NCI-H82 treated with DMSO at 0.1 percent for 48 hours (cell line): ENCODE measurements around the gene NAA15.
"Not testable (repeated sequence)": the region's sequence is repeated elsewhere in the genome, so short reads cannot be mapped to it uniquely, and the experiment has no call there.

ENCODE experiments used
- DNase-seq: peaks from one replicate; lab custom pipeline; 2025; ENCODE audit not compliant: unreplicated experiment; lab: John Stamatoyannopoulos, UW

The NAA15 gene

DNA sequence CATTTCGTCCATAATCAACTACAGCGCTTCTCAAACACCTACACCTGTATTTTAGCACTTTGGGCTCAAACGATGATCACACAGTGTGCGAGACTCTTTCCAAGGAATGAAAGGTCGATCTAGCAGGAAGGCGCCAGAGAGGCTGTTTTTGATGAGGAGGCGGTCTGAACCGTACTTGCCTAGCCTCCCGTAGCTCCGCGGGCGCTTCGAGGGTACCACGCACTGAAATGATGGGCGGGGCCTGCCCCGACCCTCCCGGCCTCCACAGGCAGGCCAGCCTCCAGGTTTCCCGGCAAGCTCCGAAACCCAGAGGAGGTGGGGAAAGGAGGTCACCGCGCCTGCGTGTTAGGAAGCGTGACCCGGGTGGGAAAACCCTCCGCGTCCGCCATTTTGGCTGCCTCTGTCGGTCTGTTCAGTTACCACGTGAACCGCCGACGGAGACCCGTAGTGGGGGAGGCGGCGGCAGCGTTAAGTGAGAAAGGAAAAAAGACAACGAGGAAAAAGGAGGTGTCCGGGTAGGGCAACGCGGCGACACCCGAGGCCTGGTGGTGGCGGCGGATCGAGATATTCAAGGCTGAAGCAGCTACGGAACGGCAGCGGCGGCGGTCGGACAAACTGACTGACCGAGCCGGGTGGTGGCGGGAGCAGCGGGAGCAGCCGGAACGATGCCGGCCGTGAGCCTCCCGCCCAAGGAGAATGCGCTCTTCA is at the start of gene NAA15:
Gene NAA15 (plus strand): TSS at position 393 of the 708 bp plus-strand sequence. CDS start 273 bp downstream, at position 666.
- peak; percentile 89 for DNase-seq

DNA sequence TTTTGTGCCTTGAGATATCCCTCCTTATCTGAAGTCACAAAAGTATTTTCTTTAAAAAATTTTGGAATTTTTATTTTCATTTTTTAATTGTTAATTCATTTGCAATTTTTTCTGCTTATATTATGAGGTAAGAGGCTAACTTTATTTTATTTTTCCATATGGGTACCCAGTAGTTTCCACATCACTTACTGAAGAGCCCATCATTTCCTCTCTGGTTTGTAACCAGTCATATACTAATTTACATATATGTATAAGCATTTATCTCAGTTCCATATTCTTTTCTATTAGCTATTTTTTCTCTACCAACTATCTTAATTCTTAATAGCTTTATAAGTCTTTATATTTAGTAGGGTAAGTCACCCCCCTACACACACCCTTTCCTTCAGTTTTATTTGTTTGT is 48.3 kb upstream of the NAA15 start:
- DNase-seq, result no peak

DNA sequence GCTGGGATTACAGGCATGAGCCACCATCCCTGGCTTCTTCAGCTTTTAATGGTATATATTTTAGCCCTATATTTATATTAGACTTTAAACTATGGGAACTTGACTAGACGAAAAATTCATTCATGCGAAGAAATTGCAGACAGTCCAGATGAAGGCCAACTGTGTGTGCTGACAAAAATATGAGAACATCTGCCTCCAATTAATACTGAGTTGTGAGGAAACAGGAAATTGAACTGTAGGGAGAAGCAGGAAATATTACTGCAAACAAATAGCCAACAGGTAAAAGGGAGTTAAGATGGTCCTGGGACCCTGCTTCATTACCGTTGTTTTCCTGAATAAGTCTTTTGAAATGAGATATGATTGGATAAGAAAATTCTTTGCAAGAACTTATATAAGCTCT is 47.6 kb upstream of the NAA15 start:
- no peak for DNase-seq

DNA sequence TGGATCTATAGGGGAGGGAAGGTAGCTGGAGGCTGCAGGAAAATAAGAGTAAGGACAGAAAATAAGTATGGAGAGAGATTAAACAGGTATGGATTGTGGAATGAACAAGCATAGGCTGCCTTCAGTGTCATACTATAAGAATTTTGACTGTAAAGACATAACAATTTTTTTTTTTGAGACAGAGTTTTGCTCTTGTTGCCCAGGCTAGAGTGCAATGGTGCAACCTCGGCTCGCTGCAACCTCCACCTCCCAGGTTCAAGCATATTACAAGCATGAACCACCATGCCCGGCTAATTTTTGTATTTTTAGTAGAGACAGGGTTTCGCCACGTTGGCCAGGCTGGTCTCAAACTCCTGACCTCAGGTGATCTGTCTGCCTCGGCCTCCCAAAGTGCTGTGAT is 45.7 kb upstream of the NAA15 start:
- not testable (repeated sequence) for DNase-seq

DNA sequence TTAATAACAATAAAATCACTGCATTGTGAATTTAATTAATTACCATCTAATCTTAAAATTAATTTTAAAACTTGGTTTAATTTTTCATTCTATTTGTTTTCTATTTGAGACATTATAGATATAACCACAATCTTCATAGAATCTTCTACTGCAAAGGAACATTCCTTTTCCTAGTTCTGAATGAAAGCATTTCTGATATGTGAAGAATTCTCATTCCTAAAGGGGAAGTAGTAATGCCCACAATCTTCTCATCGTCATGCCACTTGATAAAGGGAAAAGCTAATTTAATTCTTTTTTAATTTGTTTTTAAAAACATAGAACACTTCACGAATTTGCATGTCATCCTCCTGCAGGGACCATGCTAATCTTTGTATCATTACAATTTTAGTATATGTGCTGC is 45.0 kb upstream of the NAA15 start:
- no peak for DNase-seq

DNA sequence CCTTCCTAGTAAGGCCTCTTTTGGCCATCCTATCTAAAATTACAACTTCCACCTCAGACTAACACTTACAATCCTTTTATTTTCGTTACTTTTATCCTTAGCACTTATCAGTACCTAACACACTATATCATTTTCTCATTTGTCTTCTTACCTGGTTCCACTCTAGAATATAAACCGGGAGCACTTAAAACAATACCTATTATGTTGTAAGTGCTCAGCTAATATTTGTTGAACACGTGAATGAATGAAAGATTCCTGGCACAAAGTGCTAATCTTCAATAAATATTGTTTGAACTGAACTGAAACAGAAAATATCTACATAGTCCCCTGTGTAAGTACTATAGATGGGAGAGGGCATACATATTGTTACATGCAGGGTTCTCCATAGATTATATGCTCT is 35.7 kb upstream of the NAA15 start:
- no peak for DNase-seq

DNA sequence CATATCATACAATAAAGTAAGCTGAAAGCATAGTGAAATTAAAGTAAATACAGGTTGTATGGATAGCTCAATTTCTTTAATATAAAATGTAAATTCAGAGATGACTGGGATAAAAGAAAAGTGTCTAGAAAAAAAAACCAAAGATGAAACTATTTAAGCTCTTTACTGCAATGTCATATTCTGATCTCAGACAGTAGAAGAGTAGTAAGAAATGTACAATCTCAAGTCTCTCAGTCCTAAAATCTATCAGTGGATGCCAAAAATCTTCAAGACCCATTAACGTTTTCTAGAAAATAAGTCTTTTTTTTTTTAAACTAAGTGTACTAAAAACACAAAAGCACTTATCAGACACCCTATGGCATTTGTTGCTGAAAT is 35.1 kb upstream of the NAA15 start:
- no peak for DNase-seq

DNA sequence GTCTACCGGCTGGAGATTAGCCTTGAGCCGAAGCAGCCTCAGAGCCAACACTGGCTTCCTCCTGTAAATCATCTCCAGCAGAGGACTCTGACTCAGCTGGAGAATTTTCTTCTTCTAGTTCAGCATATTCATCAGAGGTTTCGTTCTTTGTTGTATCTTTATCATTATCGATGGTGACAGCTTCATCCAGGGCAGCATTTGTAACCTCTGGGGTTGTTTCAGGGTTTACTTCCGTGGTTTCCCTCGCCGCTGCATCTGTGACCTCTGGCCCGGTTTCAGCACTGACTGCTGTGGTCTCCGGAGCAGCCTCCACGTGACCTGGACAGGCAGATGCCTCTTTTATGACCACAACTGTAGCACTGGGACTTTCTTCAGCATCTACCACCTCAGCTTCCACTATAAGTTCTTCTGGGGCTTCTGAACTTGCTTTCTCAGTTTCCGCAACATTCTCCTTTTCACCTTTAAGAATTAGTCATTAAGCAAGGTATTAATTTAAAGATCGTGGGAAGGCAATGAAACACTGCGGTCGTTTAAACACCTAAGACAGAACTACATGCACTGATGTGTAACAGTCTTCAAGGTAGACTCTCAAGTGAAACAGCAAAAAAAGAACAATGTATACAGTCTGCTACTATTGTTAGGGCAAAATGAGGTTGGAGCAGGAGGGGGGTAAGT is 34.6 kb upstream of the NAA15 start:
- DNase-seq, result peak; percentile 30

DNA sequence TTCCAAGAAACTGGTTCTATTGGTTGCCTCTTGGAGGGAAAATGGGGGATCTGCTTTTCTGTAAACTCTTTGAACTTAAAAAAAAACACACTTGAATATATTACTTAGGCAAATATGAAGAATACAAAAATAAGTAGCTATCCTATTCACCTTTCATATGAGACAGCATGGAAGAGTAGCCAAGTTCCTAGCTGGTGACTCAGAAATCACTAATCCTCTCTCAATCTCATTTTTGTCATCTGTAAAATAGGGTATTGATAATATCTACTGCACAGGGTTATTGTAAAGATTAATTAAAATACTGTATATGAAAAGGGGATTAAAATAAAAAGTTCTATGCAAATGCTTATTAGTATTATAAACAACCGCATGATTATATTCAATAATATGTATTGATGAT is 34.0 kb upstream of the NAA15 start:
- no peak for DNase-seq

DNA sequence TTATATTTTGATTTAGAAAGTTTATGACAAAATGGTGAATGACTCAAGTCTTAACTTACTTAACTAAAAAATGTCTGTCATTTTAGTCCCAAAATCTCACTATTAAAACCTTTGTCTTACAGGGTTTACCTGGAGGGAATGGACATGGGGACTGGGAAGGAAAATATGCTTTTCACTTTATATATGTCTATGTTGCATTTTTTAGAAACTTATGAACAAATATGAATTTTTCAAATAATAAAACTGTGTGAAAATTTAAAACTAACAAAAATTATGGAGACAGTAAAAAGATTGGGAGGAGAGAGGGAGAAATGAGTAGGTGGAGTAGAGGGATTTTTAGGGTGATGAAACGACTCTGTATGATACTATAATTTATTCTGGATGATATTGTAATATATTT is 27.5 kb upstream of the NAA15 start:
- no peak for DNase-seq

DNA sequence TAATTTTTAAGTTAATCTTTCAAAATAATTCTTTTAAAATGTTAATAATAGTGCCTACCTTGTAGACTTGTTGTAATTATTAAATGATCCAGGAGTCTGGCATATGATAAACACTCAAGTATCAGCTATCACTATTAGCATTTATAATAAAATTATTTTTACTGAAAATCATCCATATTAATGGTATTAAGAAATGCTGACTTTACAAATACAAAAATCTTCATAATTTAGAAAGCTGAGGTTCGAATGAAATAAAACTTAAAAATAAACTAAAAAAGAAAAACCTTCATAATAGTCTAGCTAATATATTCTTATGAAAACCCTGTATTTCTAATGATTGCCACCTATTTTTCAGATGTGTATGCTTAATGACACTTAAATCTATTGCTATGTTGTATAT is 26.5 kb upstream of the NAA15 start:
- DNase-seq, result no peak

DNA sequence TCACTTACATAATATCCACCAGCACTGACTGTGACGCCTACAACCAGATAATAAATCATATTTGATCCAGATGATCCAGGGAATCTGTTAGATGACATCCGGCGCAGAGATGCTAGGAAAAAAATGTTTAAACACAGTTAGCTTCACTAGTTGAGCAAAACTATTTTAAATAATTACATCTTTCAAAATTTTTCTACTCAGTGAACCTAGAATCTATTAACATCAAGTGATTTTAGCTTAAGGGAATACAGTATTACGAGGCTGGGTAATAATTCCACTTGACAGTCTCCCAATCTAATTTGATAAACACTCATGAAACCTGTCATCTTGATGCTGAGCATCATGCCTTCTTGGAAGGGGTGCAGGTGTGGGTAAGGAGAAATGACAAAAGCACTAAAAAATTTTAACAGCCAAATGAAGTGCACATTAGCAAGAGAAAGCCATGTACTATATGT is 26.0 kb upstream of the NAA15 start:
- DNase-seq, result no peak

DNA sequence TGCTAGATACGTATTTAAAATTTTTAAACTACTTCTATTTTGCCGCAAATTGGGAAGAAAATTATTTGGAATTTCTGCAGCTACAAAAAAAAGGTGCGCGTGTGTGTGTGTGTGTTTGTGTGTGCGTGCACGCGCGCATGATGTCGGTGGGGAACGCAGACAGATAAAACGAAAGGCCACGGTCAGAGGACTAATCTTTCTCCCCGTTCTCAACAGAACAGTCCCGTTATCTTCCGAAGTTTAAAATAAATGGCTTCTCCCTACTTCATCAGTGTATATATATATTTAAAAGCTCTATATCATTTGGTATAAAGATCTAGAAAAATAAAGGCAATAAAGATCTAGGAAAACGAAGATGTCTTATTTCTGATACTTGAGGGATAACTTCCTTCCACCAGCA is 22.8 kb upstream of the NAA15 start:
- DNase-seq, result no peak

DNA sequence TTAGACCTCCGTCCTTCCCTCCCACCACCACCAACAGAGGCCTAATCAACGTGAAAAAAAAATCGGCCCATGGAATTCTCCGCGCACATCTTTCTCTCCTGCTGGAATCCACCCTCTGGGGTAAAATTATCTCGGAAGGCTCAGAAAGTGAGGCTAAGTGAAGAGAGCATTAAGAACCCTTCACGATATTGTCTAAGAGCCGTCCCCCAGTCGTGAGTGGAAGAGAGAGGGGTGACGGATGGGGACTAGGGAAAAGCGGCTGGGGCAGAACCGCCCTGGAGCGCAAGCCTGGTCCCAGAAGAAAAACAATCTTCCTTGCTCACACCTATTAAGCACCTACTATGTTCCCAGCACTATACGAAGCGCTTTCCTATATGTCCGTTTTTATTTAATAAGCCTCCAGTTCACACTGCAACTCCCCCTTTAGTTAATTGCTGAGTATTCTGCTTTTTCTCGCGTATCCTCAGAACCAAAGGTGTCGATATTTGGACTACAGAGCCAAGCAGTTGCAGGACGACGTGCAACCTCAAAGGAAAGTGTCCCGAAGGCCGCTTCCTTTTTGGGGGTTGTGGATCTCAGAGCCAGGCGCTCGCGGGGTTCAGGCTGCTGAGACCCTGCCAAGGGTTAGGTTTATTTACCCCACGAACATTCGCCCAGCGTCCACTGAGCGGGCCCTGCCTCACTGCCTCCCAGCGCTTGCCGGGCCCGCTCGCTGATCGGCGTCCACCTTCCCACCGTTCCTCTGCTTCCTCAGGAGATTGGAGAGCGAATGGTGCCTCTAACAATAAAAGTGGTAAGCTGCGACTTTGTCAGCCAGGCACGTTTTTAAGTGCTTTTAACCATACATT is 22.2 kb upstream of the NAA15 start:
- no peak for DNase-seq

DNA sequence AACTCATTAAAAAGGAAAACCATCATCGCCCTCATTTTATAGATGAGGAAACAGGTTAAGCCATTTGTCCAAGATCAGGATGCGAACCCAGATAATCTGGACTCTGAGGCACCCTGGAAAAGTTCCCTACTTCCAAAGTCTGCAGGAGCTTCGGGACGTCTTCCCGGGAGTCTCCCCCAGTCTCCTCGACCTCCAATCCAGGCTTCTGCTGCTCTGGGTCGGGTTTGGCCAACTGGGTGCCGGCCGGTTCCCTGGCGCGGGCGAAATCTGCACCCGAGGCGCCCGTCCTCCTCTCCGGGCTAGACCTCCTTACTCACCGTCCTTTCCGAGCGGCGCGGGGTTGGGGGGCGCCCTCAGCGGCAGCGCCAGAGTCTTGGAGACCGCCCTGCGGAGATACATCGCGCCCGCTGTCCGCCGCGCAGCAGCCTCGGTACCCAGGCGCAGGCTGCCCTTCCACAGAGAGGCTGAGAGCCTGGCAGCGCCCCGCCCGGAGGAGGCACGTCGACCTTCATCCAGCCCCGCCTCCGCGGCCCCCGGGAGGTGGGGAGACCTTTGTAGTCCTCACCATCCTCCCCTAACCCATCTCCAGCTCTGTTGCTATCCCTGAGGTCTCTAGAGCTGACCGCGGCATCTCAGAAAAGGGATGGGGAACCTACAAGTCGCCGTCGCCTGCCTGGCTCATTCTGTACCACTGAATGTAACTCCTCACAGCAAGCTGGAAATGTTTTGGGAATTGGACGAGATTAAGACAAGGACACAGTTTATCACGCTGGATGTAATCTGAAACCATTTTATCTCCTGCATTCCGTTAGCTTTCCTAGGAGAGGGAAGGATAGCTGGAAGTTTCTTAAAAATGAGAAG is 21.3 kb upstream of the NAA15 start, which contains the start of gene MGARP:
Gene MGARP (minus strand): TSS at position 466 of the 861 bp plus-strand sequence. CDS start 67 bp downstream, at position 399.
- no peak for DNase-seq

DNA sequence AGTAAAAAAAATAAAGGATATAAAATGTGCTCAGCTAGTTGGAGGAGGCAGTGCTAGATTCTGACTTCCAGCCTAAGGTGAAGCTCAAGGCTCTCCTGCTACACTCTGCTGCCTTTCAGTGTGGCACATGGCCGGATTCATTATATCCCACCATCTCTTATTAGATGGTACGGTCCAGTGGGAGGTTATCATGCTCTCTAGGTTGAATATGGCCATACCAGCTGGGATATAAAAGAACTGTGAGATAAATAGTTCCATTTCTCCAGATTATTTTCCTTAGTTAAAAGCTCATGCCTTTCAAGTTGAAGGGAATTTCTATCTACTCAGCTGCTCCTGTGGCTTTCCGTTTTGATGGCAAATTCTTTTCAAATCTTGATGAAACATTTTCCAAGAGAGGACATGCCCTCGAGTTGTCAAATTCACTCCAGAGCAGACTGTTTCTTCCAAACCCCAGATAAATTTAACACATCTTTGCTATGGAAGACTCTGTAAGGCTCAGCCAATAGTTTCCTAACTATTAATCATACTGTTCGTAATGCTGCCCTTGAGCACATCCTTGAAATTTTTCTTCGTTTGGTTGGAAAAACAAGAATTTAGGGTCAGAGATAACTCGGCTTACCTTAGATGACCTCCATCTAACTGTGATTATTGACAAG is 19.1 kb upstream of the NAA15 start:
- no peak for DNase-seq

DNA sequence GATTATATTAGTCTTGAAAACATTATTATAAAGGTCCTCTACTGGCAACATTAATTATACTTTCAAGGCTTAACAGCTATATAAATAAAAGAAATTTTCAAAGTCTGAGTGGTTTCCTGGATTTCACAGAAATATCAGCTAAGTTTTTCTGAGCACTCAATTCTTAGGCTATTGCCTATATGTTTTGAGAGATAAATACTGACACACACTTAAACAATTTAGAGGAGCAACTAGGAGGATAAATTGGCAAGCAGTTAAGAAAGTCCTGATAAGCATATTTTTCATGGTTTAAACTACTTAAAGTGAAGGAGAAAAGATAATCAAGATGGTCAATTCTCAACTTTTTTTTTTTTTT is 18.6 kb upstream of the NAA15 start:
- no peak for DNase-seq

DNA sequence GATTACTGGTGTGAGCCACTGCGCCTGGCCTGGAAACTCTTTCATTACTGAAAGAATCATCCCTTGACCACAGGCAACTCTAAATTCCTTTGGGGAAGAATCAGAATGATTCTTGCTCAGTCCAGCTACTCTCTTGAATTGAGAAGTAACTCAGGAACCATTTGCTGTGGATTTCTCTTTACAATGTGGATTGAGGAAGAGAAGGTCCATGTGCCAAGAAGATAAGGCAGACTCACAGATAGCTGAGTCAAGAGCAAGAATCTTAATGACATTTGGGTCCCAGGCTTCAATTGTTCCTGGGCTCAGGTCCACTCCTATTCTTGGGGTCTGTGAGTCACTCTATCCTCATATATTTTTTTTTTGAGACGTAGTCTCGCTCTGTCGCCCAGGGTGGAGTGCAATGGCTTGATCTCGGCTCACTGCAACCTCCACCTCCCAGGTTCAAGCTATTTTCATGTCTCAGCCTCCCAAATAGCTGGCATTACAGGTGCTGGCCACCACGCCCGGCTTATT is 15.1 kb upstream of the NAA15 start:
- DNase-seq, result no peak

DNA sequence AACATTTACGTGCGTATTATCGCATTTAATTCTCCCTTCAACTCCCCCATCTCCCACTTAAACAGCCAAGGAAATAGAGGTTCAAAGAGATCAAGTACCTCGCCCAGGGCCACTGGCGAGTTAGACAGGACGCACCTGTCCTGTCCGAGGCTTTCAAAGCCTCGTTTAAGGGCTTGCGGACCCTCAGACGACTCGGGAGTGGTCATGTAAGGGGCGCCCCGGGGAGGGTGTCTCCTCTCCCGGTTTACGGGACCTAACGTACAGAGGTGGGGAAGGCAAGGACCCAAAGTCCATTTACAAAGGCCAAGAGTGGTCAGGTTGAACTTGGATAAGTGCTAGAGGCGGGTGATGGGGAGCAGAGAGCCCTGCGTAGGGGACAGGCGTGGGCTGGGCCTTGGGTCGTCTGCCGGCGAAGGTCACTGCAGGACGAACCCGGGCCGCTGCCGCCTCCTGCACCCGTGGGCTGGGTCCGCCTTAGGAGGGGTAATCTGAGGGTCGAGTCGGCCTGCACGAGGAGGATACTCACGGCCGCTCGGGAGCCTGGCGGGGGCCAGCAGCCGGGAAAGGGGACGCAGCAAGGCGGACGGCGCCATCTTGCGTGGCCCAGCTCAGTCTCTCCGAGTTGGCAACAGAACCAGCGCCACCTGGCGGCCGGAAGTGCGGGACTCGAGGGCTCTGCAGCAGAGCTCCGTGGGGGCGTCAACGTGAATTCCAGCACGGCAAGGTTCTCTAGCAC is 5.9 kb upstream of the NAA15 start:
- peak; percentile 78 for DNase-seq

DNA sequence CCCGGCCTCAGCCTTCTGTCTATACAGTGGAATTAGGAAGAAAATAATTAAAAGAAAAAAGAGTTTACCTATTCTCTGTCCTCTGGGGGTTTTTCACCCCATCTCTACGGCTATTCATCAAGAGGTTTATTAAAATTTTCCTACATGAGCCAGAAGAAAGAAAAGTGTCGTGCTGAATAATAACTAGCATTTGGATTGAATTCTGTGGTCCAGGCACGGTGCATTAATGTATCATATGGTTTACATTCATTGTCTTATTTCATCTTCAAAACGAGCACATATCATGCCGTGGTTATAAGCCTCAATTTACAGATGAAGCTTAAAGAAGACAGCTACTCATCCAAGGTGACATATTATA is 5.4 kb upstream of the NAA15 start:
- no peak for DNase-seq
